ENCODE measurements around the gene PGAM2. TPM values are rescaled to one million over a fixed set of nuclear protein-coding genes. Genes with fewer than 3 reads are reported as not detected.

The PGAM2 gene
- total RNA-seq, 1 experiment from 2014 or later: 8.7 TPM

GRCh38 chr7:44060948-44061644 lies 4.3 kb downstream of the PGAM2 start:
- H3K56ac ChIP-seq (ENCODE audit: insufficient read length, low read depth, low read length): no peak overlapping the region
- no peak overlapping the region for H4K91ac ChIP-seq (ENCODE audit: insufficient read length, low read depth, low read length)
- no peak for DNase-seq
- H2BK5ac ChIP-seq (ENCODE audit: insufficient read length, low read length): no peak overlapping the region
- H2BK120ac ChIP-seq (ENCODE audit: low read depth, low read length, poor library complexity, severe bottlenecking): no peak overlapping the region
- TF ChIP-seq CTCF (conservative IDR thresholded peaks at IDR 0.05): no peak
- no peak overlapping the region for H3K27ac ChIP-seq (ENCODE audit: insufficient read length, low read depth, low read length)
- H3K4me1 ChIP-seq (ENCODE audit: insufficient read depth, low read length): peaks cover 7% of the 10 kb centered on the region; the same call in 1 of the 2 replicates
- H3K9me3 ChIP-seq (ENCODE audit: control insufficient read depth, low read depth, low read length): no peaks in the 10 kb centered on the region
- peaks cover 25 to 27% of the 10 kb centered on the region in 2 experiments for H3K4me1 Mint-ChIP-seq
- H4K20me1 ChIP-seq (ENCODE audit: control insufficient read depth, insufficient read depth, insufficient read length): no peaks in the 10 kb centered on the region
- no peak overlapping the region for H3K9ac ChIP-seq (ENCODE audit: extremely low read depth, insufficient read length, low read length)
- H4K8ac ChIP-seq (replicated peaks; ENCODE audit: insufficient read length, low read depth, low read length): no peak overlapping the region
- H4K5ac ChIP-seq (ENCODE audit: insufficient read length, low read depth, low read length): no peak overlapping the region
- no peak overlapping the region for H3K23ac ChIP-seq (ENCODE audit: insufficient read length, low read depth, low read length)
- H2BK15ac ChIP-seq (ENCODE audit: low read depth, low read length): no peak overlapping the region
- no peak overlapping the region for H3T11ph ChIP-seq (ENCODE audit: low read length)
- H3K4me2 ChIP-seq (ENCODE audit: insufficient read depth, insufficient read length, low read length): no peak overlapping the region
- H3K27me3 ChIP-seq (ENCODE audit: insufficient read depth, low read length): no peaks in the 10 kb centered on the region
- no peak overlapping the region; a peak in 1 of 7 replicates for H3K27ac Mint-ChIP-seq
- peaks cover 3% of the 10 kb centered on the region; the same call in 1 of the 2 replicates for H3K27me3 Mint-ChIP-seq (ENCODE audit: low read depth)
- WGBS (ENCODE audit: extremely low coverage, insufficient read length, low lambda C conversion rate): no CpG with 5 or more reads among the region's 8 CpGs
- H3K18ac ChIP-seq (ENCODE audit: insufficient read length, low read depth, low read length): no peak overlapping the region
- no peak overlapping the region for H2AK5ac ChIP-seq (ENCODE audit: insufficient read length, low read length)
- H3K79me2 ChIP-seq (ENCODE audit: insufficient read depth, low read length): no peaks in the 10 kb centered on the region
- no peak overlapping the region for H2BK12ac ChIP-seq (ENCODE audit: insufficient read length, low read depth, low read length)
- H3K4me3 Mint-ChIP-seq: no peak overlapping the region
- peaks cover 14 to 53% (median 31%) of the 10 kb centered on the region in 3 experiments; a peak in 6 of 7 replicates for H3K36me3 Mint-ChIP-seq (ENCODE audit: insufficient read depth in 1 of 3, low read depth in 3 of 3)
- no peak overlapping the region for H2AFZ ChIP-seq (ENCODE audit: low read length)
- no peaks in the 10 kb centered on the region for H3K79me1 ChIP-seq (ENCODE audit: insufficient read depth, low read depth, low read length, poor library complexity, severe bottlenecking)
- no peak overlapping the region for H2BK20ac ChIP-seq (ENCODE audit: low read depth, low read length, poor library complexity, severe bottlenecking)
- H3K23me2 ChIP-seq (ENCODE audit: insufficient read length, low read depth, low read length, poor library complexity, severe bottlenecking): no peaks in the 10 kb centered on the region
- H3K9me3 Mint-ChIP-seq: no peaks in the 10 kb centered on the region; a peak in 2 of 5 replicates
- no peak overlapping the region for H3K4ac ChIP-seq (ENCODE audit: low read depth, low read length)
- H3K14ac ChIP-seq (ENCODE audit: insufficient read depth, low read length): no peak overlapping the region

Measured in H9 (cell line).